ENCODE measurements around the gene NR2F6.
"Not testable (repeated sequence)": the region's sequence is repeated elsewhere in the genome, so short reads cannot be mapped to it uniquely, and the experiment has no call there.

The NR2F6 gene

GRCh38 chr19:17194608-17195007, 51.1 kb downstream of the NR2F6 start:
- no peak for DNase-seq (ENCODE audit: extremely low spot score)
- ChIA-PET CTCF (no interaction called here), POLR2A (no interaction called here)
- TF ChIP-seq TARDBP (IDR thresholded peaks at IDR 0.05) (no peak), ELF4 (IDR thresholded peaks at IDR 0.05) (no peak), LEF1 (IDR thresholded peaks at IDR 0.05; ENCODE audit: borderline replicate concordance) (no peak), ZNF384 (IDR thresholded peaks at IDR 0.05) (no peak), NFRKB (IDR thresholded peaks at IDR 0.05) (no peak), HDGF (IDR thresholded peaks at IDR 0.05; ENCODE audit: borderline replicate concordance) (no peak), FOXM1 (IDR thresholded peaks at IDR 0.05; ENCODE audit: borderline replicate concordance) (no peak), BHLHE40 (IDR thresholded peaks at IDR 0.05; ENCODE audit: borderline replicate concordance) (no peak), SUZ12 (IDR thresholded peaks at IDR 0.05) (no peak)

- no peak for TF ChIP-seq ELF4 (IDR thresholded peaks at IDR 0.05)
- TF ChIP-seq NFRKB (IDR thresholded peaks at IDR 0.05): no peak
- no peak for TF ChIP-seq SP1 (IDR thresholded peaks at IDR 0.05)
- no peak for TF ChIP-seq CTBP1 (IDR thresholded peaks at IDR 0.05; ENCODE audit: borderline replicate concordance)
- TF ChIP-seq FOXK2 (IDR thresholded peaks at IDR 0.05): no peak
- no peak for TF ChIP-seq ARNT (IDR thresholded peaks at IDR 0.05)
- no peak for TF ChIP-seq BHLHE40 (IDR thresholded peaks at IDR 0.05; ENCODE audit: borderline replicate concordance)
- TF ChIP-seq PKNOX1 (IDR thresholded peaks at IDR 0.05): no peak
- TF ChIP-seq L3MBTL2 (conservative IDR thresholded peaks at IDR 0.05): no peak
- no peak for TF ChIP-seq SUZ12 (IDR thresholded peaks at IDR 0.05)
- TF ChIP-seq TARDBP (IDR thresholded peaks at IDR 0.05): no peak
- no peak for TF ChIP-seq LEF1 (IDR thresholded peaks at IDR 0.05; ENCODE audit: borderline replicate concordance)
- TF ChIP-seq FOXM1 (IDR thresholded peaks at IDR 0.05; ENCODE audit: borderline replicate concordance): no peak
- TF ChIP-seq FOXA1 (IDR thresholded peaks at IDR 0.05): no peak
- TF ChIP-seq HDGF (IDR thresholded peaks at IDR 0.05; ENCODE audit: borderline replicate concordance): no peak
- TF ChIP-seq ZNF384 (IDR thresholded peaks at IDR 0.05): no peak
- DNase-seq (ENCODE audit: extremely low spot score): no peak
- POLR2A ChIA-PET: no interaction called here
- CTCF ChIA-PET: interaction anchor here (0.6 kb wide), 2 partner anchors 13 to 28 kb away, joined by 3 to 5 read pairs; no protein-coding TSS in a partner anchor
These were observed 53.0 kb downstream of the NR2F6 start for GRCh38 chr19:17192751-17193150.

GRCh38 chr19:17191736-17192135, 54.0 kb downstream of the NR2F6 start:
- CTCF ChIA-PET: not testable (repeated sequence)

GRCh38 chr19:17185590-17185989, 60.1 kb downstream of the NR2F6 start:
- ChIA-PET CTCF (interaction anchor here (0.7 kb wide), 1 partner anchor 1181 kb away, joined by 6 read pairs; no protein-coding TSS in a partner anchor), POLR2A (no interaction called here)
- no peak for DNase-seq (ENCODE audit: extremely low spot score)
- TF ChIP-seq ZNF384 (IDR thresholded peaks at IDR 0.05): no peak
- no peak for TF ChIP-seq LEF1 (IDR thresholded peaks at IDR 0.05; ENCODE audit: borderline replicate concordance)
- TF ChIP-seq CTBP1 (IDR thresholded peaks at IDR 0.05; ENCODE audit: borderline replicate concordance): no peak
- no peak for TF ChIP-seq FOXA1 (IDR thresholded peaks at IDR 0.05)
- TF ChIP-seq SP1 (IDR thresholded peaks at IDR 0.05): no peak
- no peak for TF ChIP-seq BHLHE40 (IDR thresholded peaks at IDR 0.05; ENCODE audit: borderline replicate concordance)
- no peak for TF ChIP-seq ARNT (IDR thresholded peaks at IDR 0.05)
- TF ChIP-seq NFRKB (IDR thresholded peaks at IDR 0.05): no peak
- TF ChIP-seq FOXK2 (IDR thresholded peaks at IDR 0.05): no peak
- no peak for TF ChIP-seq HDGF (IDR thresholded peaks at IDR 0.05; ENCODE audit: borderline replicate concordance)
- no peak for TF ChIP-seq ELF4 (IDR thresholded peaks at IDR 0.05)
- TF ChIP-seq L3MBTL2 (conservative IDR thresholded peaks at IDR 0.05): no peak
- no peak for TF ChIP-seq PKNOX1 (IDR thresholded peaks at IDR 0.05)
- no peak for TF ChIP-seq SUZ12 (IDR thresholded peaks at IDR 0.05)

More at GRCh38 chr19:17191736-17192135, 54.0 kb downstream of the NR2F6 start:
- DNase-seq (ENCODE audit: extremely low spot score); POLR2A ChIA-PET: not testable (repeated sequence)

GRCh38 chr19:17184371-17184841, 61.3 kb downstream of the NR2F6 start:
- TF ChIP-seq FOXK2 (IDR thresholded peaks at IDR 0.05) (no peak), ARNT (IDR thresholded peaks at IDR 0.05) (no peak), FOXM1 (IDR thresholded peaks at IDR 0.05; ENCODE audit: borderline replicate concordance) (no peak), L3MBTL2 (conservative IDR thresholded peaks at IDR 0.05) (no peak), BHLHE40 (IDR thresholded peaks at IDR 0.05; ENCODE audit: borderline replicate concordance) (no peak), ELF4 (IDR thresholded peaks at IDR 0.05) (no peak), SP1 (IDR thresholded peaks at IDR 0.05) (no peak), HDGF (IDR thresholded peaks at IDR 0.05; ENCODE audit: borderline replicate concordance) (no peak)
- DNase-seq (ENCODE audit: extremely low spot score): no peak
- ChIA-PET CTCF (no interaction called here), POLR2A (no interaction called here)

GRCh38 chr19:17183858-17184321, 61.8 kb downstream of the NR2F6 start:
- POLR2A ChIA-PET: no interaction called here
- CTCF ChIA-PET: no interaction called here
- TF ChIP-seq FOXA1 (IDR thresholded peaks at IDR 0.05) (no peak), ARNT (IDR thresholded peaks at IDR 0.05) (no peak), SUZ12 (IDR thresholded peaks at IDR 0.05) (no peak), BHLHE40 (IDR thresholded peaks at IDR 0.05; ENCODE audit: borderline replicate concordance) (no peak), CTBP1 (IDR thresholded peaks at IDR 0.05; ENCODE audit: borderline replicate concordance) (no peak), L3MBTL2 (conservative IDR thresholded peaks at IDR 0.05) (no peak), FOXM1 (IDR thresholded peaks at IDR 0.05; ENCODE audit: borderline replicate concordance) (no peak), ELF4 (IDR thresholded peaks at IDR 0.05) (no peak), FOXK2 (IDR thresholded peaks at IDR 0.05) (no peak), LEF1 (IDR thresholded peaks at IDR 0.05; ENCODE audit: borderline replicate concordance) (no peak), NFRKB (IDR thresholded peaks at IDR 0.05) (no peak), ZNF384 (IDR thresholded peaks at IDR 0.05) (no peak), TARDBP (IDR thresholded peaks at IDR 0.05) (no peak)
- DNase-seq (ENCODE audit: extremely low spot score): no peak

- CTCF ChIA-PET: no interaction called here
- POLR2A ChIA-PET: no interaction called here
- DNase-seq (ENCODE audit: extremely low spot score): no peak
- no peak for TF ChIP-seq PKNOX1 (IDR thresholded peaks at IDR 0.05)
- TF ChIP-seq HDGF (IDR thresholded peaks at IDR 0.05; ENCODE audit: borderline replicate concordance): no peak
- TF ChIP-seq NFRKB (IDR thresholded peaks at IDR 0.05): no peak
These were observed 62.4 kb downstream of the NR2F6 start for GRCh38 chr19:17183271-17183761.

Measured in HEK293T (cell line).